Measurements from ENCODE around the gene ASB6. TPM values are rescaled to one million over a fixed set of nuclear protein-coding genes. Genes with fewer than 3 reads are reported as not detected.

The ASB6 gene
- total RNA-seq, 6 experiments from 2014 or later: 4.5 to 9.5 (median 5.4) TPM

DNA sequence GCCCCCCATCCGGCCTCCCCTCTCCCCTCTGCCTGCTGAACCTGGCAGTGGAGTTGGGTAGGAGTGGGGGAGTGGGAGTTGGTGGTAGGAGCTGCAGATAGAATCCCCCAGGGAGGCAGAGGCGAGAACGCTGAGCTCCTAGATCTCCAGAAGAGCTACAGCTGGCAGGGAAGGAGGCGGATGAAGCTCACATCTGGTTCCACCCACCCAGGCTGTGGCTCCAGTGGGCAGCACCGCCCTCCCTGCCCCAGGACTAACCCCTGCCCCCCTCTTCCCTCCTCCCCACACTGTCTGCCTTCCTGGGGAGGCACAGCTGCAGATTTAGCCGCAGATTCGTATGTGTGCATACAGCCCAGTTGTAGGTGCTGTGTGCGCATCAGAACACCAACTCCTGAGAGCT lies 55.3 kb downstream of the ASB6 start:
- no peak for DNase-seq
- no peak overlapping the region for H3K27ac ChIP-seq
- no peaks in the 10 kb centered on the region for H3K36me3 ChIP-seq
- no peak overlapping the region for H3K4me3 ChIP-seq
- TF ChIP-seq, protein P1, sequence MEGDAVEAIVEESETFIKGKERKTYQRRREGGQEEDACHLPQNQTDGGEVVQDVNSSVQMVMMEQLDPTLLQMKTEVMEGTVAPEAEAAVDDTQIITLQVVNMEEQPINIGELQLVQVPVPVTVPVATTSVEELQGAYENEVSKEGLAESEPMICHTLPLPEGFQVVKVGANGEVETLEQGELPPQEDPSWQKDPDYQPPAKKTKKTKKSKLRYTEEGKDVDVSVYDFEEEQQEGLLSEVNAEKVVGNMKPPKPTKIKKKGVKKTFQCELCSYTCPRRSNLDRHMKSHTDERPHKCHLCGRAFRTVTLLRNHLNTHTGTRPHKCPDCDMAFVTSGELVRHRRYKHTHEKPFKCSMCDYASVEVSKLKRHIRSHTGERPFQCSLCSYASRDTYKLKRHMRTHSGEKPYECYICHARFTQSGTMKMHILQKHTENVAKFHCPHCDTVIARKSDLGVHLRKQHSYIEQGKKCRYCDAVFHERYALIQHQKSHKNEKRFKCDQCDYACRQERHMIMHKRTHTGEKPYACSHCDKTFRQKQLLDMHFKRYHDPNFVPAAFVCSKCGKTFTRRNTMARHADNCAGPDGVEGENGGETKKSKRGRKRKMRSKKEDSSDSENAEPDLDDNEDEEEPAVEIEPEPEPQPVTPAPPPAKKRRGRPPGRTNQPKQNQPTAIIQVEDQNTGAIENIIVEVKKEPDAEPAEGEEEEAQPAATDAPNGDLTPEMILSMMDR (IDR thresholded peaks at IDR 0.05): no peak
- no peak for TF ChIP-seq POLR2A (IDR thresholded peaks at IDR 0.05)
- peaks cover 0 to 4% (median 0%) of the 10 kb centered on the region in 4 donors for H3K4me1 ChIP-seq
- 77% methylated on average over 5 of the region's 8 CpGs for WGBS (ENCODE audit: insufficient coverage, low coverage, low lambda C conversion rate, missing lambda C conversion rate)
- intact Hi-C loops (cut with DNase I): no loop called here
- no peaks in the 10 kb centered on the region for H3K27me3 ChIP-seq
- ATAC-seq: no peak
- no peaks in the 10 kb centered on the region for H3K9me3 ChIP-seq

GRCh38 chr9:129586245-129586644 lies 55.7 kb downstream of the ASB6 start:
- ATAC-seq: no peak

GRCh38 chr9:129585352-129585751 lies 56.6 kb downstream of the ASB6 start:
- H3K27me3 ChIP-seq: no peaks in the 10 kb centered on the region
- H3K27ac ChIP-seq: no peak overlapping the region
- H3K9me3 ChIP-seq: no peaks in the 10 kb centered on the region
- peaks cover 0 to 4% (median 0%) of the 10 kb centered on the region in 4 donors for H3K4me1 ChIP-seq
- ATAC-seq (no peak), DNase-seq (no peak)
- WGBS (ENCODE audit: insufficient coverage, low coverage, low lambda C conversion rate, missing lambda C conversion rate): no CpG with 5 or more reads among the region's 1 CpG
- intact Hi-C loops (cut with DNase I): no loop called here
- H3K36me3 ChIP-seq: no peaks in the 10 kb centered on the region
- TF ChIP-seq, protein P1 (IDR thresholded peaks at IDR 0.05): no peak
- TF ChIP-seq POLR2A (IDR thresholded peaks at IDR 0.05): no peak
- H3K4me3 ChIP-seq: no peak overlapping the region

More at GRCh38 chr9:129586245-129586644, 55.7 kb downstream of the ASB6 start:
- no peak overlapping the region for H3K27ac ChIP-seq
- no peak overlapping the region for H3K4me3 ChIP-seq
- no peaks in the 10 kb centered on the region for H3K9me3 ChIP-seq
- no peak for DNase-seq
- H3K36me3 ChIP-seq: no peaks in the 10 kb centered on the region
- no peaks in the 10 kb centered on the region for H3K27me3 ChIP-seq
- peaks cover 0 to 4% (median 0%) of the 10 kb centered on the region in 4 donors for H3K4me1 ChIP-seq
- intact Hi-C loops (cut with DNase I): no loop called here
- TF ChIP-seq, protein P1 (IDR thresholded peaks at IDR 0.05): no peak
- no peak for TF ChIP-seq POLR2A (IDR thresholded peaks at IDR 0.05)
- 100% methylated on average over 1 of the region's 1 CpG for WGBS (ENCODE audit: insufficient coverage, low coverage, low lambda C conversion rate, missing lambda C conversion rate)

Other genes starting within 250 kb of the ASB6 start
- gene C9orf50, start 21.1 kb downstream of the ASB6 start, total RNA-seq: not detected
- 10 to 100 TPM; 15.6 to 28.3 (median 20.7) TPM for gene NTMT1, start 16.0 kb downstream of the ASB6 start, total RNA-seq
- not detected for gene PRRX2, start 23.5 kb upstream of the ASB6 start, total RNA-seq
- gene PTGES, start 110.9 kb upstream of the ASB6 start, total RNA-seq: under 1 TPM in 2 of 6 experiments, not detected in 4; 0.15 to 0.24 TPM
- 10 to 100 TPM; 16.1 to 30.7 (median 18.9) TPM for gene TOR1B, start 161.0 kb upstream of the ASB6 start, total RNA-seq
- gene TOR1A, start 182.0 kb upstream of the ASB6 start, total RNA-seq: 10 to 100 TPM; 18.4 to 41.3 (median 23.0) TPM
- 10 to 100 TPM; 25.2 to 39.8 (median 33.5) TPM for gene C9orf78, start 193.1 kb upstream of the ASB6 start, total RNA-seq
- 10 to 100 TPM in 4 of 6 experiments, 1 to 10 TPM in 2; 7.5 to 14.0 (median 10.8) TPM for gene USP20, start 193.3 kb upstream of the ASB6 start, total RNA-seq

Measured in right lobe of liver (tissue), 6 donors.